Small intestine (tissue), 7 donors: ENCODE data around the gene TRIOBP. TPM values are rescaled to one million over a fixed set of nuclear protein-coding genes. Genes with fewer than 3 reads are reported as not detected.

Experiments
- DNase-seq, 2 donors: peaks; one replicate each; pipeline versions ENCODE4 v3.0.0 to v3.0.0-alpha.2; 2013
- FAIRE-seq: peaks from 2 replicates; lab custom pipeline; 2012; peaks lifted over from hg19 to GRCh38; lab: Jason Lieb, UNC
- H3K27ac ChIP-seq, 3 donors: one replicate each; pipeline ENCODE4 v1.5.1; 2013; ENCODE audit warnings: low read length in 2 of 3, mild to moderate bottlenecking in 2 of 3, control low read depth in 1 of 3, inconsistent platforms in 1 of 3, low read depth in 1 of 3, moderate library complexity in 1 of 3
- H3K27me3 ChIP-seq, 3 donors: one replicate each; pipeline ENCODE4 v1.6.1; 2013; ENCODE audit warnings: low read length in 3 of 3, inconsistent platforms in 1 of 3; ENCODE audit not compliant: control insufficient read depth in 3 of 3, insufficient read depth in 3 of 3
- H3K36me3 ChIP-seq, 3 donors: one replicate each; pipeline ENCODE4 v1.6.1; 2013; ENCODE audit warnings: low read length in 3 of 3, inconsistent platforms in 1 of 3, low read depth in 1 of 3, mild to moderate bottlenecking in 1 of 3, moderate library complexity in 1 of 3; ENCODE audit not compliant: control insufficient read depth in 3 of 3, insufficient read depth in 2 of 3
- H3K4me1 ChIP-seq, 3 donors: one replicate each; pipeline ENCODE4 v1.6.1; 2013; ENCODE audit warnings: low read length in 2 of 3, inconsistent platforms in 1 of 3, low read depth in 1 of 3, mild to moderate bottlenecking in 1 of 3, moderate library complexity in 1 of 3; ENCODE audit not compliant: control insufficient read depth in 3 of 3, insufficient read depth in 2 of 3
- H3K4me3 ChIP-seq, 3 donors: one replicate each; pipeline ENCODE4 v1.5.1; 2013; ENCODE audit warnings: low read length in 3 of 3, control low read depth in 1 of 3, inconsistent platforms in 1 of 3, low read depth in 1 of 3, mild to moderate bottlenecking in 1 of 3, moderate library complexity in 1 of 3
- H3K9me3 ChIP-seq, 2 donors: one replicate each; pipeline ENCODE4 v1.6.1; 2013; ENCODE audit warnings: low read depth in 1 of 2, low read length in 1 of 2; ENCODE audit not compliant: control insufficient read depth in 2 of 2, insufficient read depth in 1 of 2
- WGBS, 3 donors: extraction: QIAGEN DNeasy Blood & Tissue Kit; methylation state at CpG; one replicate each; pipeline ENCODE4 v1.1.7; 2013; 5-methylcytosine and 5-hydroxymethylcytosine counted together
- polyA plus RNA-seq, 4 donors: library from polyadenylated mRNA; stranded (reverse) in 3 of 4; unstranded in 1 of 4; fragments of 200-250 nt in 3 of 4; fragments of 120-200 nt in 1 of 4; gene quantifications; one replicate each; pipeline versions ENCODE4 v1.2.1 to v1.2.3, GENCODE V29; 2013
- donor health status: healthy with polysubstance abuse.
- donor health status: control.
- donor health status: control.
- donor health status: Bipolar disorder and iron deficiency.
- donor health status: healthy.

Gene TRIOBP
- polyA plus RNA-seq, 4 donors, result 20.4 to 46.8 (median 35.2) TPM

- FAIRE-seq (no peak), DNase-seq (no peak)
- Histone ChIP-seq H3K4me3 (no peak within 1 kb of the TSS), H3K9me3 (no peaks in the 10 kb centered on the region), H3K36me3 (peaks cover 0 to 14% (median 0%) of the 10 kb centered on the region in 3 donors), H3K4me1 (peaks cover 0 to 8% (median under 1%) of the 10 kb centered on the region in 3 donors), H3K27ac (no peak within 1 kb of the TSS), H3K27me3 (peaks cover 0 to 55% (median 4%) of the 10 kb centered on the region in 3 donors)
- 25 to 67% (median 47%) methylated on average over 21 of the region's 21 CpGs for WGBS, 3 donors
These were observed 126.5 kb downstream of the TRIOBP start, which contains the start of gene GALR3 for GRCh38 chr22:37823134-37823985. Gene GALR3, plus strand, starts transcription at chr22:37823382. Its CDS starts 25 bp downstream, at chr22:37823407.

DNA sequence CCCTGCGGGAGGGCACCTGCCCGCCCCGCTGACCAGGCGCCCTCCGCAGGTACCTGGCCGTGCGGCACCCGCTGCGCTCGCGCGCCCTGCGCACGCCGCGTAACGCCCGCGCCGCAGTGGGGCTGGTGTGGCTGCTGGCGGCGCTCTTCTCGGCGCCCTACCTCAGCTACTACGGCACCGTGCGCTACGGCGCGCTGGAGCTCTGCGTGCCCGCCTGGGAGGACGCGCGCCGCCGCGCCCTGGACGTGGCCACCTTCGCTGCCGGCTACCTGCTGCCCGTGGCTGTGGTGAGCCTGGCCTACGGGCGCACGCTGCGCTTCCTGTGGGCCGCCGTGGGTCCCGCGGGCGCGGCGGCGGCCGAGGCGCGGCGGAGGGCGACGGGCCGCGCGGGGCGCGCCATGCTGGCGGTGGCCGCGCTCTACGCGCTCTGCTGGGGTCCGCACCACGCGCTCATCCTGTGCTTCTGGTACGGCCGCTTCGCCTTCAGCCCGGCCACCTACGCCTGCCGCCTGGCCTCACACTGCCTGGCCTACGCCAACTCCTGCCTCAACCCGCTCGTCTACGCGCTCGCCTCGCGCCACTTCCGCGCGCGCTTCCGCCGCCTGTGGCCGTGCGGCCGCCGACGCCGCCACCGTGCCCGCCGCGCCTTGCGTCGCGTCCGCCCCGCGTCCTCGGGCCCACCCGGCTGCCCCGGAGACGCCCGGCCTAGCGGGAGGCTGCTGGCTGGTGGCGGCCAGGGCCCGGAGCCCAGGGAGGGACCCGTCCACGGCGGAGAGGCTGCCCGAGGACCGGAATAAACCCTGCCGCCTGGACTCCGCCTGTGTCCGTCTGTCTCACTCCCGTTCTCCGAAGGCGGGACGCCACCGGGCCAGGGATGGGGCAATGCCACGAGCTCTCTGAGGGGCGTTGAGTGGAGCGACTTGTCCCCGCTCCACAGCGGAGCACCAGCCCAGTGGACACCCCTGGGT, 128.1 kb downstream of the TRIOBP start:
- Histone ChIP-seq H3K9me3 (no peaks in the 10 kb centered on the region), H3K36me3 (peaks cover 0 to 28% (median 3%) of the 10 kb centered on the region in 3 donors), H3K4me3 (peak overlapping the region in 1 of 3 donors; percentile 45), H3K27ac (no peak overlapping the region), H3K27me3 (peaks cover 0 to 39% (median 4%) of the 10 kb centered on the region in 3 donors), H3K4me1 (no peaks in the 10 kb centered on the region)
- peak; percentile 17 to 70 for DNase-seq
- FAIRE-seq, result no peak
- WGBS, 3 donors, result 7 to 11% (median 9%) methylated on average over 81 to 135 of the region's 135 CpGs

Other genes with a start within 250 kb of the TRIOBP start
- gene MFNG, start 210.7 kb upstream of the TRIOBP start, polyA plus RNA-seq, result 10 to 100 TPM in 3 of 4 donors, 1 to 10 TPM in 1; 7.3 to 21.3 (median 19.9) TPM
- gene CARD10, start 177.6 kb upstream of the TRIOBP start, polyA plus RNA-seq, result 100 to 1,000 TPM in 2 of 4 donors, 10 to 100 TPM in 2; 31.5 to 129 (median 88.8) TPM
- 10 to 100 TPM; 19.7 to 81.5 (median 35.3) TPM for gene CDC42EP1, start 136.6 kb upstream of the TRIOBP start, polyA plus RNA-seq
- gene LGALS2, start 117.0 kb upstream of the TRIOBP start, polyA plus RNA-seq, result 100 to 1,000 TPM; 174 to 485 (median 233) TPM
- 10 to 100 TPM; 42.8 to 73.2 (median 56.0) TPM for gene GGA1, start 88.2 kb upstream of the TRIOBP start, polyA plus RNA-seq
- 10 to 100 TPM; 20.8 to 46.0 (median 28.5) TPM for gene SH3BP1, start 57.4 kb upstream of the TRIOBP start, polyA plus RNA-seq
- 10 to 100 TPM; 24.1 to 98.6 (median 57.3) TPM for gene PDXP, start 38.3 kb upstream of the TRIOBP start, polyA plus RNA-seq
- gene LGALS1, start 21.4 kb upstream of the TRIOBP start, polyA plus RNA-seq, result 100 to 1,000 TPM in 3 of 4 donors, 10 to 100 TPM in 1; 36.9 to 396 (median 243) TPM
- gene NOL12, start 10.7 kb upstream of the TRIOBP start, polyA plus RNA-seq, result 10 to 100 TPM; 16.6 to 28.9 (median 23.3) TPM
- 10 to 100 TPM in 2 of 4 donors, 1 to 10 TPM in 2; 2.9 to 12.3 (median 8.9) TPM for gene GCAT, start 110.9 kb downstream of the TRIOBP start, polyA plus RNA-seq
- gene GALR3, start 126.3 kb downstream of the TRIOBP start, polyA plus RNA-seq, result under 1 TPM in 1 of 4 donors, not detected in 3; 0.04 TPM
- 10 to 100 TPM; 15.4 to 23.2 (median 20.7) TPM for gene ANKRD54, start 147.3 kb downstream of the TRIOBP start, polyA plus RNA-seq
- 100 to 1,000 TPM; 176 to 609 (median 324) TPM for gene EIF3L, start 152.4 kb downstream of the TRIOBP start, polyA plus RNA-seq
- gene MICALL1, start 209.2 kb downstream of the TRIOBP start, polyA plus RNA-seq, result 10 to 100 TPM in 2 of 4 donors, 1 to 10 TPM in 2; 8.4 to 16.4 (median 10.1) TPM